ENCODE measurements around the gene KRTAP5-5. TPM values are rescaled to one million over a fixed set of nuclear protein-coding genes. Genes with fewer than 3 reads are reported as not detected.

Gene KRTAP5-5
- total and polyA plus RNA-seq, 2 donors (not counting 3 experiments of a cell fraction or from before 2014, with no cell fraction given): not detected

- TF ChIP-seq POLR2AphosphoS5 (IDR thresholded peaks at IDR 0.05; ENCODE audit: insufficient read depth, low read depth, low read length): no peak
- no peak for TF ChIP-seq CTCF (IDR thresholded peaks at IDR 0.05; ENCODE audit: extremely low read depth in 1 of 2, insufficient read depth in 1 of 2, low read depth in 1 of 2, low read length in 2 of 2)
- no peak for TF ChIP-seq GATA2 (IDR thresholded peaks at IDR 0.05; ENCODE audit: insufficient read depth, insufficient read length, low read depth, low read length)
- no peak for TF ChIP-seq MAX (IDR thresholded peaks at IDR 0.05; ENCODE audit: insufficient read depth, insufficient read length)
- no peak for TF ChIP-seq JUN (IDR thresholded peaks at IDR 0.05; ENCODE audit: borderline replicate concordance, insufficient read depth, insufficient read length, low read depth)
- TF ChIP-seq EZH2 (IDR thresholded peaks at IDR 0.05; ENCODE audit: borderline replicate concordance, low read depth, low read length, severe bottlenecking): no peak
- no peak for TF ChIP-seq POLR2A (IDR thresholded peaks at IDR 0.05; ENCODE audit: low read depth, low read length)
- TF ChIP-seq FOS (IDR thresholded peaks at IDR 0.05; ENCODE audit: borderline replicate concordance, insufficient read depth, low read length): no peak
- no peak for TF ChIP-seq MYC (IDR thresholded peaks at IDR 0.05; ENCODE audit: low read depth, low read length)
- H2AFZ ChIP-seq (ENCODE audit: low read depth, low read length): no peak overlapping the region
- DNase-seq (ENCODE audit: low read depth, low spot score) (no peak), FAIRE-seq (no peak)
- H3K27ac ChIP-seq (ENCODE audit: insufficient read depth, low read depth, low read length): no peak overlapping the region
- H3K9me3 ChIP-seq (replicated peaks; ENCODE audit: control insufficient read depth, insufficient read depth, low read length): no peaks in the 10 kb centered on the region
- no peaks in the 10 kb centered on the region for H3K36me3 ChIP-seq (ENCODE audit: control insufficient read depth in 2 of 2, extremely low read depth in 1 of 2, insufficient read depth in 2 of 2, low read length in 2 of 2)
- H3K4me2 ChIP-seq (ENCODE audit: insufficient read depth, low read length): no peak overlapping the region
- intact Hi-C loops (cut with micrococcal nuclease) (loop anchor here (5.0 kb wide), 1 partner anchor 50 kb away; the partner anchor contains the start of gene KRTAP5-1), dilution Hi-C loops (cut with MboI; ENCODE audit: extremely low pct_ligation_motif_present, low sequenced_read_pairs) (no loop called here)
- BruUV-seq (replicated peaks): no TSS peak
- H3K79me2 ChIP-seq (ENCODE audit: control insufficient read depth, insufficient read depth, low read length): no peaks in the 10 kb centered on the region
- H3K4me1 ChIP-seq (ENCODE audit: control insufficient read depth, extremely low read depth, insufficient read depth, low read length): peaks cover 11% of the 10 kb centered on the region
- POLR2A ChIA-PET: no interaction called here
- CTCF ChIA-PET: interaction anchor here (0.7 to 4.9 kb wide), 5 partner anchors 9 to 245 kb away, joined by 3 to 74 read pairs (median 4); no protein-coding TSS in a partner anchor
- H3K9me1 ChIP-seq (replicated peaks; ENCODE audit: control insufficient read depth, extremely low read depth, insufficient read depth, low read length): no peaks in the 10 kb centered on the region
- no peaks in the 10 kb centered on the region for H4K20me1 ChIP-seq (replicated peaks; ENCODE audit: control insufficient read depth, extremely low read depth, insufficient read depth, low read length)
- no peak overlapping the region for H3K9ac ChIP-seq (replicated peaks; ENCODE audit: extremely low read depth, insufficient read depth, low read length)
- H3K4me3 ChIP-seq (replicated peaks in 1 of 3; ENCODE audit: insufficient read depth in 1 of 3, low read depth in 1 of 3, low read length in 3 of 3): no peak overlapping the region
- peaks cover 2 to 3% of the 10 kb centered on the region in 2 experiments for H3K27me3 ChIP-seq (ENCODE audit: control insufficient read depth in 2 of 2, insufficient read depth in 2 of 2, low read length in 2 of 2)
Observed at GRCh38 chr11:1637628-1638027, 8.1 kb downstream of the KRTAP5-5 start.
